ENCODE results near the gene POLN.
"Not testable (repeated sequence)": the region's sequence is repeated elsewhere in the genome, so short reads cannot be mapped to it uniquely, and the experiment has no call there.

POLN gene

GRCh38 chr4:2251795-2252529 is 10.0 kb upstream of the POLN start:
- no peak for DNase-seq (ENCODE audit: low spot score)

- DNase-seq (ENCODE audit: low spot score) = no peak
Observed at GRCh38 chr4:2251073-2251794, 9.3 kb upstream of the POLN start.

GRCh38 chr4:2250357-2251072 is 8.6 kb upstream of the POLN start:
- no peak for DNase-seq (ENCODE audit: low spot score)

GRCh38 chr4:2249526-2250356 is 7.8 kb upstream of the POLN start:
- DNase-seq (ENCODE audit: low spot score) = no peak

GRCh38 chr4:2248821-2249261 is 6.9 kb upstream of the POLN start:
- DNase-seq (ENCODE audit: low spot score) = no peak

- DNase-seq (ENCODE audit: low spot score) = no peak
Observed at GRCh38 chr4:2248044-2248780, 6.3 kb upstream of the POLN start.

DNA sequence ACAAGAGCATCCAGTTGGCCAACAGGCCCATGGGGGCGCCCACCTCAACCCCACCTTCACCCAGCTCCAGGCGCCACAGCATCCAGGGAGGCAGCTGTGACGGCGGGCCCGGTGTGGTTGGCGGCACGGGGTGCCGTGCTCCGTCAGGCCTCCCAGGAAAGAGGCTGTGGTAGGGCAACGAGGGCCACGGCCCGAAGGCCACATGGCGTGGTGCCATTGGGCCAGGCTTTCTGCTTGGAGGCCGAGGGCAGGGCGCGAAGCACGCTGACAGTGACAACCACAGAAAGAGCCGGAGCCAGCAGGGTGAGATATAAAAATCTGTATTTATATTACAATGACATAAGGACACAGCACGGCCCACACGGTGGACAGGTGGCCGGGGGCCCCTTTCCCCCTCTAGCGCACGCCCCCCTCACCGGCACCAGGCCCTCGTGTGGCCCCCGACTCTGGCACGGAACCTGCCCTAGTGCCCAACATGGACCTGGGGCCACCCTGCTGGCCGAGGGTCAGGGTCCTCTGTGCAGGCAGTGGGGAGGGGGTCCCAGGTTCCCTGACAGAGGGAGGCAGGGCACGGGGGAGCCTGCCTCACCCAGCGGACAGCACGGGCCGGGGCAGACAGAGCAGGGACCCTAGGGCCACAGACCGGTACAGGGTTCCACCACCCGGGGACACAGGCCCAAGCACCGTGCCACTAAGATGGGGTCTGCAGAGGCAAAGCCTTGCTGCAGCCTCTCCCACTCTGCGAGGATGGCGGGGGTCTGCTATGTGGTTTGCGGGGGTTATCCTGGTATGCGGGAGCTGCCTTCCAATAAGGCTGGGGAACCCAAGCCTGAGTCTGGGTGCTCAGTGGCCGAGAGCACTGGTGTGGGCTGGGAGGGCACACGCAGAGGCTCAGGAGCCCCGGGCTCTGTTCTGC is 5.5 kb upstream of the POLN start:
- DNase-seq (ENCODE audit: low spot score) = no peak

DNA sequence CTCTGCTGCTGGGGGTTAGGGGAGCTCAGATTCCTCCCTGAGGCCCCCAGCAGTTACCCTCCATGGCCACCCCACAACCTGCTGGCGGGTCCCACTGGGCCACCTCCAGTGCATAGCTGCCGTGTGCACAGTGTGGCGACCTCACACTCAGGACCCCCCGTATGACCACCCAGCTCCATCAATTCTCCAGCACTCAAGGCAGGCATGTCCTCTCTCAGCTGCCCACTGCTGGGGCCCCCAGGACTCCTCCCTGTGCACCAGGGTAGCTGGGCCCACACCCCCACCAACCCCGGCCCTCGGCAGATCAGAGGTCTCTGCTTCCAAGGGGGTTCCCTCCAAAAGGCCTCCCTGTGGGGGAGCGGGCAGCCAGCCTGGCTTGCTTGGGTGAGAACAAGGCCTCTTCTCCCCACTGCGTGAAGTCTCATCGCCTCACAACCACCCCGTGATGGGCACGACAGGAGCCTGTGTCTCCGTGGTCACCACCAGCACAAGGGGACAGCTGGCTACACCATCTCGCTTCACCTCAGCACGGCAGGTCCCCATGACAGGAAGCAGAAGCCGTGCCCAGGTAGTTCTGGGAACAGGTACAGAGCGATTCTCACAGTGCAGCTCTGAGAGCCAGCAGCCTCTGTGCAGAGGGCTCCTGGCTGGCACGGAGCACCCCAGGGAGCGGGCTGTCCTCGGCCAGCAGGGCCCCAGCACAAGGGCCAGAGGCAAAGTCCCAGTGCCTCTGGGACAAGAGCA is 4.6 kb upstream of the POLN start:
- no peak for DNase-seq (ENCODE audit: low spot score)

DNA sequence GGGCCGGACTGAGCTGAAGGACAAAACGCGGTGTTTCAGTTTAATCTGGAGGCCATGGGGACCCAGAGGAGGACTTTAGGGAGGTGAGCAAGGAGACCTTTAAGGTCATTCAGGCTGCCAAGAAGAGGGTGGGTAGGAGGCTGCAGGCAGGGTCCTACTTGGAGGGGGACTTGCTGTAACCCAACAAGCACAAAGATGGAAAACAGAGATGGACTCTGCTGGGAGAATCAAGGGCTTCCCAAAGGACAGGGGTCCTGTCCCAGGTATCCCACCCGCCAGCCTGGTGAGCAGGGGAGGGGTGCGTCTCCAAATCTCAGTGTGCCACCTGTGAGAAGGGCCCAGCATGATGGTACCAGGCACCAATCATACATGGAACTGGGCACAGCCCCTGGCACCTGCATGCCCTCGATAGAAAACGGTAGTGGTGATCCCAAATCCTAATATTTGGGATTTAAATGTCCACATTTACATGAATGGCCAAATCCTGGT is 3.9 kb upstream of the POLN start:
- DNase-seq (ENCODE audit: low spot score) = no peak

DNA sequence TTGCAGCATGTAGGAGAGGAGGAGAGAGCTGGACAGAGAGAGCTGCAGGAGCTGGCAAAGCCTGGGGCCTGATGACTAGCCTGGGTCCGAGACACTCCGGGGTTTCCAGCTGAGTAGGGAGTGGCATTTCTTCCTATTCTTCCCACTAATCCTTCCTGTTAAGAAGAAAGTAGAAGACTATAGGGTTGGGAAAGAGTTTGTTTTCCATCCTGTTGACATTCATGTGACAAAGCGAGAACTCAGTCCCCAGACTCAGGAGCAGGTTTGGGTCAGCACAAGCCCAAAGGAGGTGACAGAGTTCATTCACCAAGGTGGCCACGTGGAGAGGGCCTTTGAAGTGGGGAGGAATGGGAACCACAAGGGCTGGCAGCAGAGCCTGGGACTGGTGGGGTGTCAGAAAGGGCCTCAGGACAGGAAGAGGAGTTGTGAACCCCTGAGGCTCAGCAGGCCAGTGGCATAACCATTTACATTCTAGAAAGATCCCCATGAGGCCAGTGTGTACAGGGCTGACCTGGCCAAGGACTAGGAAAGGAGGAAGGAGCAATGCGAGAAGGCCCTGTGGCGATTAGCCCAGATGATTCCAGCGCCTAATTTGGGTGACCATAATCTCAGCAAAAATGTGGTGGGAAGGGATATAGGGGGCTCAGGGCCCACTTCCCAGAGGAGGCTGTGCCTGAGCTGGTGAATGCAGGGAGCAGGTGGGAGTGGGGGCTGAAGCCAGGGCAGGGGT is 3.3 kb upstream of the POLN start:
- DNase-seq (ENCODE audit: low spot score) = no peak

DNA sequence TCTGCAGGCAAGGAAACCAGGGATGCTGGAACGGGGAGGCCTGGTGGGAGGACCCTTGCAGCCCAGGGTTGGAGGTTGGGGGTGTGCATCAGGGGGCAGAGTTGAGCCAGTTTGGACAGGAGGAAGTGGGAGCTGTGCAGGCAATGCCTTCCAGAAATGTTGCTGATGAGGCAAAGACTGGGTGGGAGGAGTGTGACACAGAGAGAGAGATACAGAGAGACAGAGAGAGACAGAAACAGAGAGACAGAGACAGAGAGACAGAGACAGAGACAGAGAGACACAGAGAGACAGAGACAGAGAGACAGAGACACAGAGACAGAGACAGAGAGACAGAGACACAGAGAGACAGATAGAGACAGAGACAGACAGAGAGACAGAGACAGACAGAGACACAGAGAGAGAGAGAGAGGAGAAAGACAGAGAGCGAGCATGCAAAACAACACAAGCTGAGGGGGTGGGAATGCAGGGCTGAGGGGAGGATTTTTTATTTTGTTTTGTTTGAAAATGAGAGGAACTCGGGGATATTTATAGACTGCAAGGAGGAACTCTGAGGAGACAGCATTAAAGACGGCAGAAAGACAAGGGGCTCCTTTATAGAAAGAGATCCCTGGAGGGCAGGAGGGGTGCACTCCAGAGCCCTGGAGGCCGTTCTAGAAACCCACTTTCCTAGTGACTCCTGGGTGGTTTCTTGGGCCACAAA is 1.9 kb upstream of the POLN start:
- peak; percentile 58 for DNase-seq (ENCODE audit: low spot score)

DNA sequence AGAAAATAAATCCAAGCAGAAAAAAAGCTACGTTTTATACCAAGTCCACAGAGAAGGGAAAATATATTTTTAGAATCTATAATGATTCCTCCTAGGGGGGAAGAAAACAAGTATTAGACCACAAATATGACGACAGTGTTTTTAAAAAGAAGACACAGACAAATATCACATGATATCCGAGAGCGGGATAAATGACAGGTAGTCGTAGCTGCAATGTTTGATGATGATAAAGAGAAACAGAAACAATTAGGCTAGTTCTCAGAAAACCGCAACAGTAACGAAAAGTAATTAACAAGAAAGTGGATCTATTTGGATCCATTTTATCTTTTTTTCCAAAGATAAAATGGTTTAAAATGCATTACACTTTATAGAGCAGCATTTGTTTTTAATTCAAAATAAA is 918 bp downstream of the POLN start:
- DNase-seq (ENCODE audit: low spot score) = no peak

DNA sequence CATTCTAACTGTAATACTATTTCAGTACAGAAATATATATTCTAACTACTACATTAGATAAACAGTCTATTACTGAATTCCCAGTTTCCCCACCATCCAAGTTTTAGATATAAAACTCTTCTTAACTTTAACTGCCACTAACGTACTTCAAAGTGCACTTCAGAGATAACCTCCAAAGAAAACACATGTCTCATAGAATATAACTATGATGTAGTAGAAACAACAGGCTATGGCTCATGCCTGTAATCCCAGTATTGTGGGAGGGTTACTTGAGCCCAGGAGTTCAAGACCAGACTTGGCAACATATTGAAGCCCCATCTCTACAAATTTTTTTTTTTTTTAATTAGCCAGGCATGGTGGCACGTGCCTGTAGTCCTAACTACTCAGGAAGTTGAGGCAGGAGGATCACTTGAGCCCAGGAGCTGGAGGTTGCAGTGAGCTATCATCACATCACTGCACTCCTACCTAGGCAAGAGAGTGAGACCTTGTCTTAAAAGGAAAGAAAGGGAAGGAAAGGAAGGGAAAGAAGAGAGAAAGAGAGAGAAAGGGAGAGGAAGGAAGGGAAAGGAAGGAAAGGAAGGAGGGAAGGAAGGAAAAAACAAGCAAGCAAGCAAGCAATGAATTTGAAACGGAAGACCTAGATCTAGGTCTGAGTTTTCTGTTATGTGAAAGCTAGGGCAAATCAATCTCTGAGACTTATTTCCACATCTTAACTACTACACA is 4.8 kb downstream of the POLN start:
- no peak for DNase-seq (ENCODE audit: low spot score)

- DNase-seq (ENCODE audit: low spot score) = no peak
Observed at GRCh38 chr4:2231082-2231481, 10.8 kb downstream of the POLN start.

- no peak for DNase-seq (ENCODE audit: low spot score)
Observed at GRCh38 chr4:2226261-2226660, 15.7 kb downstream of the POLN start.

DNA sequence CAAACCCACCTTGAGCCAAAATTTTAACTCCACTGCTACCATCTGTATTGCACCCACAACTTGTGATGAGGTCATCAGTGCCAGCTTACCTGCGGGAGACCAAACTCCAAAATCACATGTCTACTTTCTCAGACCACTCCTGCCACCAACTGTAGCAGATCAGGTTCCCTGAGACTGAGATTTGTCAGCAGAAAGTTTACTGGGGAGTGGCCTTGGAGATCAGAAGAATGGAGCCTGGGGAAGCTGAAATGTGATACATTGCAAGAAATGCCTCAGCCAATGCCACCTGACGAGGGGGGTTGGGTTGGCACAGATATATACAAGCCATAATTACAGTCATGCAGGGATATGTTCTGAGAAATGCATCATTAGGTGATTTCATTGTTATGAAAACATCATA is 19.1 kb downstream of the POLN start:
- no peak for DNase-seq (ENCODE audit: low spot score)

- not testable (repeated sequence) for DNase-seq (ENCODE audit: low spot score)
Observed at GRCh38 chr4:2221378-2221777, 20.5 kb downstream of the POLN start.

Data from SK-N-DZ (cell line).